ENCODE results near the gene CASK. TPM values are rescaled to one million over a fixed set of nuclear protein-coding genes. Genes with fewer than 3 reads are reported as not detected.

Gene CASK
- total and polyA plus RNA-seq, 2 donors (not counting 1 experiment from before 2014, with no cell fraction given), result 27.4 to 78.3 TPM

DNA sequence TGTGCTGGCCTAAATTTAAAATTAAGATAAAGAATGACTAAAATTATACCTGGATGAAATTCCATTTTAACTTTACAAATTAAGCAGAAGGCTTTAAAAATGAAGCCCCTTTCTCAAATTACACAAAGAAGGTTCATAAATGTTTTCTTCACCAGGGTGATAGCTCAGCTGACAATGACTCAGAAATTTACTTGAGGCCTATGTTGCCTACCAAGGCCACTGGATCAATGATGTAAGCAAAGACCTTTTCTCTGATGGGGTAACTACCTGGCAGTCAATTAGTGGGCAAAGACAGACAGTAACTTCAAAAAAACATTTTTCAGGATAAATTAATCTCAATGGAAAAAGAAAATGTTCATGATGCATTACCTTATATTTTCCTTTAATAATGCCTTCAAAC, 258.4 kb downstream of the CASK start:
- Histone ChIP-seq H3K79me2 (ENCODE audit: control insufficient read depth, insufficient read depth, low read length) (no peaks in the 10 kb centered on the region), H3K9me3 (ENCODE audit: control insufficient read depth, insufficient read depth, low read depth, low read length) (no peaks in the 10 kb centered on the region), H2AFZ (ENCODE audit: low read length) (no peak overlapping the region), H3K27ac (ENCODE audit: insufficient read depth, low read length) (no peak overlapping the region), H3K4me1 (ENCODE audit: control insufficient read depth, extremely low read depth, insufficient read depth, low read length) (no peaks in the 10 kb centered on the region), H3K4me2 (ENCODE audit: extremely low read depth, insufficient read depth, low read length) (no peak overlapping the region), H3K4me3 (replicated peaks in 1 of 4; ENCODE audit: control extremely low read depth in 1 of 4, insufficient read depth in 1 of 4, low read depth in 3 of 4, low read length in 4 of 4) (no peak overlapping the region), H3K9ac (ENCODE audit: insufficient read depth, low read length) (no peak overlapping the region), H3K36me3 (ENCODE audit: control insufficient read depth, insufficient read depth, low read length) (no peaks in the 10 kb centered on the region), H3K27me3 (ENCODE audit: control insufficient read depth, insufficient read depth, low read length) (no peaks in the 10 kb centered on the region), H4K20me1 (ENCODE audit: control insufficient read depth, extremely low read depth, insufficient read depth, low read length) (no peaks in the 10 kb centered on the region)
- no peak for TF ChIP-seq EZH2 (IDR thresholded peaks at IDR 0.05; ENCODE audit: low read length, missing control alignments)
- TF ChIP-seq, protein P1, sequence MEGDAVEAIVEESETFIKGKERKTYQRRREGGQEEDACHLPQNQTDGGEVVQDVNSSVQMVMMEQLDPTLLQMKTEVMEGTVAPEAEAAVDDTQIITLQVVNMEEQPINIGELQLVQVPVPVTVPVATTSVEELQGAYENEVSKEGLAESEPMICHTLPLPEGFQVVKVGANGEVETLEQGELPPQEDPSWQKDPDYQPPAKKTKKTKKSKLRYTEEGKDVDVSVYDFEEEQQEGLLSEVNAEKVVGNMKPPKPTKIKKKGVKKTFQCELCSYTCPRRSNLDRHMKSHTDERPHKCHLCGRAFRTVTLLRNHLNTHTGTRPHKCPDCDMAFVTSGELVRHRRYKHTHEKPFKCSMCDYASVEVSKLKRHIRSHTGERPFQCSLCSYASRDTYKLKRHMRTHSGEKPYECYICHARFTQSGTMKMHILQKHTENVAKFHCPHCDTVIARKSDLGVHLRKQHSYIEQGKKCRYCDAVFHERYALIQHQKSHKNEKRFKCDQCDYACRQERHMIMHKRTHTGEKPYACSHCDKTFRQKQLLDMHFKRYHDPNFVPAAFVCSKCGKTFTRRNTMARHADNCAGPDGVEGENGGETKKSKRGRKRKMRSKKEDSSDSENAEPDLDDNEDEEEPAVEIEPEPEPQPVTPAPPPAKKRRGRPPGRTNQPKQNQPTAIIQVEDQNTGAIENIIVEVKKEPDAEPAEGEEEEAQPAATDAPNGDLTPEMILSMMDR (conservative IDR thresholded peaks at IDR 0.05 in 1 of 2, IDR thresholded peaks at IDR 0.05 in 1 of 2; ENCODE audit: low read depth in 1 of 2, low read length in 2 of 2), result no peak
- peak in 1 of 2 donors; percentile 18 for DNase-seq (ENCODE audit: low read depth in 2 of 2)

DNA sequence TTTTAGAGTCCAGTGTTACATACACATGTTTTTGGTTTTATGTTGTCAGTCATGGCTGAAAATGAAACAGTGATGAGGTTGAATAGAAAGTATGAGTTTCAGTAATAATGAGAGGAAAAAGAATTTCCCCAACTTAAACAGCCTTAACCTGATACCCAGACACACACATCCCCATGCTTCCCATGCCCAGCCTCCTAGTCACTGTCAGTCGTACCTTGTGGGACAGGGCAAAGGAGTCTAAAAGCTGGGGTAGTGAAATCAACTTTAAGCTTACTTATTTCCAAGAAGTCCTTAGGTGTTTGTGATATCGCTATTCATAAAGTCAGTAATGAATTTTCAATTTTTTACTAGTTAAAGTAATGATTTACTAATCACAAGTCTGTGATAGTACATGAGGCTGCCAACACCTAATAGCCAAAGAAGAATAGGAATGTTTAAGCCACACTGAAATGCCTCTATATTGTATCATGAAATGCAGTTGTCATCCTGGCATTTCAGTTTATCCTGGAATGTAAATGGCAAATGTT, 258.9 kb downstream of the CASK start:
- Histone ChIP-seq H3K36me3 (ENCODE audit: control insufficient read depth, insufficient read depth, low read length) (no peaks in the 10 kb centered on the region), H4K20me1 (ENCODE audit: control insufficient read depth, extremely low read depth, insufficient read depth, low read length) (no peaks in the 10 kb centered on the region), H3K9me3 (ENCODE audit: control insufficient read depth, insufficient read depth, low read depth, low read length) (no peaks in the 10 kb centered on the region), H3K27me3 (ENCODE audit: control insufficient read depth, insufficient read depth, low read length) (no peaks in the 10 kb centered on the region), H3K27ac (ENCODE audit: insufficient read depth, low read length) (no peak overlapping the region), H3K9ac (ENCODE audit: insufficient read depth, low read length) (no peak overlapping the region), H3K79me2 (ENCODE audit: control insufficient read depth, insufficient read depth, low read length) (no peaks in the 10 kb centered on the region), H2AFZ (ENCODE audit: low read length) (no peak overlapping the region), H3K4me2 (ENCODE audit: extremely low read depth, insufficient read depth, low read length) (no peak overlapping the region), H3K4me1 (ENCODE audit: control insufficient read depth, extremely low read depth, insufficient read depth, low read length) (no peaks in the 10 kb centered on the region), H3K4me3 (replicated peaks in 1 of 4; ENCODE audit: control extremely low read depth in 1 of 4, insufficient read depth in 1 of 4, low read depth in 3 of 4, low read length in 4 of 4) (no peak overlapping the region)
- DNase-seq (ENCODE audit: low read depth in 2 of 2), result peak in 1 of 2 donors; percentile 18
- no peak for TF ChIP-seq EZH2 (IDR thresholded peaks at IDR 0.05; ENCODE audit: low read length, missing control alignments)
- TF ChIP-seq, protein P1 (conservative IDR thresholded peaks at IDR 0.05 in 1 of 2, IDR thresholded peaks at IDR 0.05 in 1 of 2; ENCODE audit: low read depth in 1 of 2, low read length in 2 of 2), result no peak

DNA sequence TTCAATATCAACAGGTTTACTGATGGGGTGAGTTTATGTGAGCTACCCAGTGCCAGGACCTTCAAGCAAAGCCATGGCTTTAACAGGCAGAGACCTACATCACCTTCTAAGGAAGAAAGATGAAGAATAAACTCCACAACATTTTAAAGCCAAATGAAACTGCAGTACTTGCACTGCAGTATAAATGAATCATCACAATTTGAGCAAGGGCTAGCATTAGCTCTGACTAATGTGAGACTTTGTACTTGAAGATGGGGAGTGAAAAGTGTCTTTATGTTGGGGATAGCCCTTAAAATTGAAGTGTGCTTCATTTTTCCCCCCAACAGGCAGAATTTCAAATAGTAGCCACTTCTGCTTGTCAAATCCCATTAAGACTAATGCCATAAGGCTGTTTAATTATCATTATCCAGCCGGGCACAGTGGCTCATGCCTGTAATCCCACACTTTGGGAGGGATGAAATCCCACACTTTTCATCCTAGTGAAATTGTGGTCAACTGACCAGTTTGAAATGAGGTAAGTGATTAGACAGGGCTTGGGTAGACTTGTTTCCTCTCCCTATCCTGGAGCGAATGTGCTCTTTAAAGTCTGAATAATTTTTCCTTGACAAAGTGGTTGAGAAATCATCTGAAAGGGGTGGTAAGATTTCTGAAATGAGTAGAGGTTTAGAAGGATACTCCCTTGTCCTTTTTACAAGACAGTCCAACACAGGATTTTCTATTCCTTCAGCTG, 261.8 kb downstream of the CASK start:
- no peaks in the 10 kb centered on the region for H3K9me3 ChIP-seq (ENCODE audit: control insufficient read depth, insufficient read depth, low read depth, low read length)
- H4K20me1 ChIP-seq (ENCODE audit: control insufficient read depth, extremely low read depth, insufficient read depth, low read length), result no peaks in the 10 kb centered on the region
- no peak overlapping the region for H3K4me3 ChIP-seq (replicated peaks in 1 of 4; ENCODE audit: control extremely low read depth in 1 of 4, insufficient read depth in 1 of 4, low read depth in 3 of 4, low read length in 4 of 4)
- H2AFZ ChIP-seq (ENCODE audit: low read length), result no peak overlapping the region
- no peaks in the 10 kb centered on the region for H3K4me1 ChIP-seq (ENCODE audit: control insufficient read depth, extremely low read depth, insufficient read depth, low read length)
- no peak for TF ChIP-seq EZH2 (IDR thresholded peaks at IDR 0.05; ENCODE audit: low read length, missing control alignments)
- TF ChIP-seq, protein P1 (conservative IDR thresholded peaks at IDR 0.05 in 1 of 2, IDR thresholded peaks at IDR 0.05 in 1 of 2; ENCODE audit: low read depth in 1 of 2, low read length in 2 of 2), result no peak
- H3K79me2 ChIP-seq (ENCODE audit: control insufficient read depth, insufficient read depth, low read length), result no peaks in the 10 kb centered on the region
- H3K27ac ChIP-seq (ENCODE audit: insufficient read depth, low read length), result no peak overlapping the region
- no peak overlapping the region for H3K4me2 ChIP-seq (ENCODE audit: extremely low read depth, insufficient read depth, low read length)
- no peak overlapping the region for H3K9ac ChIP-seq (ENCODE audit: insufficient read depth, low read length)
- DNase-seq (ENCODE audit: low read depth in 2 of 2), result peak; percentile 34 to 66
- H3K27me3 ChIP-seq (ENCODE audit: control insufficient read depth, insufficient read depth, low read length), result no peaks in the 10 kb centered on the region
- no peaks in the 10 kb centered on the region for H3K36me3 ChIP-seq (ENCODE audit: control insufficient read depth, insufficient read depth, low read length)

Data from fibroblast of lung (primary cell).